WTC11 (cell line): ENCODE results near the gene IL5. TPM values are rescaled to one million over a fixed set of nuclear protein-coding genes. Genes with fewer than 3 reads are reported as not detected.

Experiments
- ATAC-seq: fragments of 200-7000 bp; cut with Tn5 transposase; 2 replicates; pipeline ENCODE4 v1.10.0; 2021; ENCODE audit warnings: mild to moderate bottlenecking, moderate library complexity
- CTCF ChIA-PET: fragments of 300-600 bp; sonication (Branson Sonifier 250); formaldehyde crosslinking; loops from one replicate; lab custom pipeline; 2021; ENCODE audit warnings: antibody characterized with exemption; lab: Charles Lee
- POLR2A ChIA-PET: fragments of 350-600 bp; sonication (Branson Sonifier 250); formaldehyde crosslinking; loops from one replicate; lab custom pipeline; 2021; ENCODE audit warnings: antibody characterized with exemption; lab: Charles Lee
- DNase-seq: peaks from one replicate; pipeline ENCODE4 v3.0.0; 2021; ENCODE audit warnings: low spot score
- H3K27ac Mint-ChIP-seq: 2 replicates; pipeline ENCODE4 v1.8.0; 2021; ENCODE audit warnings: mixed read lengths
- H3K27me3 Mint-ChIP-seq: 2 replicates; pipeline ENCODE4 v1.8.0; 2021; ENCODE audit warnings: low read depth, mild to moderate bottlenecking, moderate library complexity, mixed read lengths
- H3K36me3 Mint-ChIP-seq: 2 replicates; pipeline ENCODE4 v1.8.0; 2021; ENCODE audit warnings: mixed read lengths
- H3K4me1 Mint-ChIP-seq: 2 replicates; pipeline ENCODE4 v1.8.0; 2022; ENCODE audit warnings: mixed read lengths
- H3K4me3 Mint-ChIP-seq: 2 replicates; pipeline ENCODE4 v1.8.0; 2021; ENCODE audit warnings: mild to moderate bottlenecking, moderate library complexity, mixed read lengths
- H3K9me3 Mint-ChIP-seq: 2 replicates; pipeline ENCODE4 v1.8.0; 2021; ENCODE audit warnings: mixed read lengths
- ATF3 ChIP-seq: sonication (generic); formaldehyde crosslinking; conservative IDR thresholded peaks from 2 replicates; pipeline ENCODE4 v1.8.1; 2022; ENCODE audit warnings: mild to moderate bottlenecking, missing genetic modification reagents
- CBFB ChIP-seq: sonication (generic); formaldehyde crosslinking; IDR thresholded peaks from 2 replicates; pipeline ENCODE4 v1.8.1; 2022; ENCODE audit warnings: mild to moderate bottlenecking, low read depth, missing genetic modification reagents
- FOXJ3 ChIP-seq: sonication (generic); formaldehyde crosslinking; IDR thresholded peaks from 2 replicates; pipeline ENCODE4 v1.9.0; 2021; ENCODE audit warnings: missing genetic modification reagents, mild to moderate bottlenecking, borderline replicate concordance
- FOXK1 ChIP-seq: sonication (generic); formaldehyde crosslinking; IDR thresholded peaks from 2 replicates; pipeline ENCODE4 v1.8.0; 2022; ENCODE audit warnings: mild to moderate bottlenecking, moderate library complexity, missing genetic modification reagents
- MXD4 ChIP-seq: fragments of 250-450 bp; sonication (Bioruptor Pico); IDR thresholded peaks from 2 replicates; pipeline ENCODE4 v1.8.0; 2021; ENCODE audit warnings: mild to moderate bottlenecking, moderate library complexity, borderline replicate concordance
- NFE2L1 ChIP-seq: sonication (generic); formaldehyde crosslinking; IDR thresholded peaks from 2 replicates; pipeline ENCODE4 v1.8.1; 2023; ENCODE audit warnings: missing genetic modification reagents
- OVOL2 ChIP-seq: fragments of 250-450 bp; sonication (Bioruptor Pico); IDR thresholded peaks from 2 replicates; pipeline ENCODE4 v1.9.0; 2021; ENCODE audit warnings: mild to moderate bottlenecking, borderline replicate concordance
- PRDM15 ChIP-seq: sonication (generic); formaldehyde crosslinking; IDR thresholded peaks from 2 replicates; pipeline ENCODE4 v1.8.0; 2022; ENCODE audit warnings: missing genetic modification reagents
- SOX15 ChIP-seq: fragments of 250-450 bp; sonication (Bioruptor Pico); IDR thresholded peaks from 2 replicates; pipeline ENCODE4 v1.9.0; 2021; ENCODE audit warnings: mild to moderate bottlenecking
- TEAD1 ChIP-seq: sonication (generic); formaldehyde crosslinking; IDR thresholded peaks from 2 replicates; pipeline ENCODE4 v1.8.0; 2022; ENCODE audit warnings: mild to moderate bottlenecking, missing genetic modification reagents
- TEAD4 ChIP-seq: sonication (generic); formaldehyde crosslinking; IDR thresholded peaks from 2 replicates; pipeline ENCODE4 v1.8.0; 2022; ENCODE audit warnings: mild to moderate bottlenecking, missing genetic modification reagents
- ZNF425 ChIP-seq: fragments of 250-450 bp; sonication (Bioruptor Pico); conservative IDR thresholded peaks from 2 replicates; pipeline ENCODE4 v1.9.0; 2021; ENCODE audit warnings: mild to moderate bottlenecking
- ZNF671 ChIP-seq: fragments of 250-450 bp; sonication (Bioruptor Pico); IDR thresholded peaks from 2 replicates; pipeline ENCODE4 v1.8.0; 2021; ENCODE audit warnings: mild to moderate bottlenecking
- total RNA-seq: library from RNA; stranded (reverse); gene quantifications from 3 replicates; pipeline ENCODE4 v1.2.3, GENCODE V29; 2021
- TF ChIP-seq, protein P1 (sequence below): fragments of 250-450 bp; sonication (Bioruptor Pico); IDR thresholded peaks from 2 replicates; pipeline ENCODE4 v1.9.0; 2021; ENCODE audit warnings: mild to moderate bottlenecking
- TF ChIP-seq, protein P2 (sequence below): sonication (generic); formaldehyde crosslinking; IDR thresholded peaks from 2 replicates; pipeline ENCODE4 v1.8.0; 2023; ENCODE audit warnings: missing genetic modification reagents, mild to moderate bottlenecking, borderline replicate concordance

Gene IL5
- total RNA-seq, 1 experiment from 2014 or later, result not detected

DNA sequence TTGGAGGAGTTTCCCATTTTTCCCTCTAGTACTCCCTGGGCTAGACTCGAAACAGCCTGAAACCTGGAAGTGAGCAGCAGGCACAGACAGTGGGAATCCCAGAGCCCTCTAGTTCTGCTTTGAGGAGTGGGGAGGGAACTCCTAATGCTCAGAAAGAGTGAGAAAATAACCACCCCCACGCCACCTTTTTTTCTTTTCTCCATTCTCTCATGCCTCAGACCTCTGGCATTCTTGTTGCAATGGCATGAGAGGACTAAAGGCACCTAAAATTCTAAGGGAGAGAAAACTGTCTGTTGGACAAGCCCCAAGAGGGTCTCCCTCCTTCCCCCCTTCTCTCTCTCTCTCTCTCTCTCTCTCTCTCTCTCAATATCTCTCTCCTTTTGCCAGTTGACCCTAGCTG lies 37.7 kb downstream of the IL5 start (continued):
- TF ChIP-seq NFE2L1 (CRISPR knock-in tag) (no peak), FOXK1 (CRISPR knock-in tag) (no peak), FOXJ3 (CRISPR knock-in tag) (no peak)
- TF ChIP-seq, protein P1, sequence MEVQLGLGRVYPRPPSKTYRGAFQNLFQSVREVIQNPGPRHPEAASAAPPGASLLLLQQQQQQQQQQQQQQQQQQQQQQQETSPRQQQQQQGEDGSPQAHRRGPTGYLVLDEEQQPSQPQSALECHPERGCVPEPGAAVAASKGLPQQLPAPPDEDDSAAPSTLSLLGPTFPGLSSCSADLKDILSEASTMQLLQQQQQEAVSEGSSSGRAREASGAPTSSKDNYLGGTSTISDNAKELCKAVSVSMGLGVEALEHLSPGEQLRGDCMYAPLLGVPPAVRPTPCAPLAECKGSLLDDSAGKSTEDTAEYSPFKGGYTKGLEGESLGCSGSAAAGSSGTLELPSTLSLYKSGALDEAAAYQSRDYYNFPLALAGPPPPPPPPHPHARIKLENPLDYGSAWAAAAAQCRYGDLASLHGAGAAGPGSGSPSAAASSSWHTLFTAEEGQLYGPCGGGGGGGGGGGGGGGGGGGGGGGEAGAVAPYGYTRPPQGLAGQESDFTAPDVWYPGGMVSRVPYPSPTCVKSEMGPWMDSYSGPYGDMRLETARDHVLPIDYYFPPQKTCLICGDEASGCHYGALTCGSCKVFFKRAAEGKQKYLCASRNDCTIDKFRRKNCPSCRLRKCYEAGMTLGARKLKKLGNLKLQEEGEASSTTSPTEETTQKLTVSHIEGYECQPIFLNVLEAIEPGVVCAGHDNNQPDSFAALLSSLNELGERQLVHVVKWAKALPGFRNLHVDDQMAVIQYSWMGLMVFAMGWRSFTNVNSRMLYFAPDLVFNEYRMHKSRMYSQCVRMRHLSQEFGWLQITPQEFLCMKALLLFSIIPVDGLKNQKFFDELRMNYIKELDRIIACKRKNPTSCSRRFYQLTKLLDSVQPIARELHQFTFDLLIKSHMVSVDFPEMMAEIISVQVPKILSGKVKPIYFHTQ (CRISPR knock-in tag), result no peak

- ATAC-seq (no peak), DNase-seq (no peak)
- Mint-ChIP-seq H3K27ac (no peak overlapping the region), H3K4me1 (peaks cover 8% of the 10 kb centered on the region; the same call in 1 of the 2 replicates), H3K27me3 (no peaks in the 10 kb centered on the region; the same call in 1 of the 2 replicates), H3K36me3 (no peaks in the 10 kb centered on the region; the same call in 1 of the 2 replicates), H3K4me3 (no peak overlapping the region), H3K9me3 (peaks cover 2% of the 10 kb centered on the region; the same call in 1 of the 2 replicates)
- ChIA-PET CTCF (interaction anchor here (1.1 to 2.8 kb wide), 4 partner anchors 8 to 315 kb away, joined by 3 to 25 read pairs (median 18); no protein-coding TSS in a partner anchor), POLR2A (no interaction called here)
- no peak for TF ChIP-seq TEAD1 (CRISPR knock-in tag)
- TF ChIP-seq PRDM15 (CRISPR knock-in tag), result no peak
- no peak for TF ChIP-seq ZNF425 (CRISPR knock-in tag)
- TF ChIP-seq, protein P2, sequence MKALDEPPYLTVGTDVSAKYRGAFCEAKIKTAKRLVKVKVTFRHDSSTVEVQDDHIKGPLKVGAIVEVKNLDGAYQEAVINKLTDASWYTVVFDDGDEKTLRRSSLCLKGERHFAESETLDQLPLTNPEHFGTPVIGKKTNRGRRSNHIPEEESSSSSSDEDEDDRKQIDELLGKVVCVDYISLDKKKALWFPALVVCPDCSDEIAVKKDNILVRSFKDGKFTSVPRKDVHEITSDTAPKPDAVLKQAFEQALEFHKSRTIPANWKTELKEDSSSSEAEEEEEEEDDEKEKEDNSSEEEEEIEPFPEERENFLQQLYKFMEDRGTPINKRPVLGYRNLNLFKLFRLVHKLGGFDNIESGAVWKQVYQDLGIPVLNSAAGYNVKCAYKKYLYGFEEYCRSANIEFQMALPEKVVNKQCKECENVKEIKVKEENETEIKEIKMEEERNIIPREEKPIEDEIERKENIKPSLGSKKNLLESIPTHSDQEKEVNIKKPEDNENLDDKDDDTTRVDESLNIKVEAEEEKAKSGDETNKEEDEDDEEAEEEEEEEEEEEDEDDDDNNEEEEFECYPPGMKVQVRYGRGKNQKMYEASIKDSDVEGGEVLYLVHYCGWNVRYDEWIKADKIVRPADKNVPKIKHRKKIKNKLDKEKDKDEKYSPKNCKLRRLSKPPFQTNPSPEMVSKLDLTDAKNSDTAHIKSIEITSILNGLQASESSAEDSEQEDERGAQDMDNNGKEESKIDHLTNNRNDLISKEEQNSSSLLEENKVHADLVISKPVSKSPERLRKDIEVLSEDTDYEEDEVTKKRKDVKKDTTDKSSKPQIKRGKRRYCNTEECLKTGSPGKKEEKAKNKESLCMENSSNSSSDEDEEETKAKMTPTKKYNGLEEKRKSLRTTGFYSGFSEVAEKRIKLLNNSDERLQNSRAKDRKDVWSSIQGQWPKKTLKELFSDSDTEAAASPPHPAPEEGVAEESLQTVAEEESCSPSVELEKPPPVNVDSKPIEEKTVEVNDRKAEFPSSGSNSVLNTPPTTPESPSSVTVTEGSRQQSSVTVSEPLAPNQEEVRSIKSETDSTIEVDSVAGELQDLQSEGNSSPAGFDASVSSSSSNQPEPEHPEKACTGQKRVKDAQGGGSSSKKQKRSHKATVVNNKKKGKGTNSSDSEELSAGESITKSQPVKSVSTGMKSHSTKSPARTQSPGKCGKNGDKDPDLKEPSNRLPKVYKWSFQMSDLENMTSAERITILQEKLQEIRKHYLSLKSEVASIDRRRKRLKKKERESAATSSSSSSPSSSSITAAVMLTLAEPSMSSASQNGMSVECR (CRISPR knock-in tag), result no peak
Measured at GRCh38 chr5:132504746-132505145, 38.6 kb downstream of the IL5 start.

GRCh38 chr5:132503244-132503643 lies 40.1 kb downstream of the IL5 start:
- Mint-ChIP-seq H3K27ac (no peak overlapping the region), H3K9me3 (no peaks in the 10 kb centered on the region), H3K4me3 (no peak overlapping the region), H3K36me3 (no peaks in the 10 kb centered on the region), H3K27me3 (no peaks in the 10 kb centered on the region; the same call in 1 of the 2 replicates), H3K4me1 (0 out of 2 replicates have a peak, but pooled peaks cover 3% of the 10 kb centered on the region)
- DNase-seq, result no peak
- CTCF ChIA-PET, result interaction anchor here (1.4 to 3.7 kb wide), 3 partner anchors 85 to 116 kb away, joined by 4 to 62 read pairs (median 13); no protein-coding TSS in a partner anchor
- ATAC-seq, result no peak
- POLR2A ChIA-PET, result no interaction called here
- TF ChIP-seq ZNF671 (CRISPR knock-in tag) (no peak), CBFB (CRISPR knock-in tag) (no peak), OVOL2 (CRISPR knock-in tag) (no peak), MXD4 (CRISPR knock-in tag) (no peak), TEAD4 (CRISPR knock-in tag) (no peak), SOX15 (CRISPR knock-in tag) (no peak), ATF3 (CRISPR knock-in tag) (no peak)
- TF ChIP-seq, protein P1 (CRISPR knock-in tag), result no peak
